GM12892 (cell line): ENCODE data around the gene P4HA2.

ENCODE experiments used
- POLR2A ChIP-seq: IDR thresholded peaks from 2 replicates; pipeline ENCODE4 v1.6.1; 2011; ENCODE audit warnings: low read depth, low read length, control low read depth
- POLR2AphosphoS5 ChIP-seq: IDR thresholded peaks from 2 replicates; pipeline ENCODE4 v1.6.1; 2011; ENCODE audit warnings: low read depth, low read length, control low read depth

GRCh38 chr5:132181011-132181629 is 46.5 kb downstream of the P4HA2 start:
- TF ChIP-seq POLR2A (no peak), POLR2AphosphoS5 (no peak)
